Astrocyte (in vitro differentiated cells and primary cell): ENCODE results near the gene LPCAT3.

Experiments used
- CTCF ChIP-seq: IDR thresholded peaks from 2 replicates; pipeline ENCODE4 v1.5.1; 2011; ENCODE audit warnings: low read depth, mild to moderate bottlenecking, inconsistent platforms, low read length, moderate library complexity; ENCODE audit not compliant: insufficient read depth
- EZH2 ChIP-seq: IDR thresholded peaks from 2 replicates; pipeline ENCODE4 v1.6.1; 2012; ENCODE audit warnings: mild to moderate bottlenecking, low read length, inconsistent platforms; ENCODE audit not compliant: insufficient read depth

- TF ChIP-seq CTCF (no peak), EZH2 (no peak)
These were observed 22.2 kb downstream of the LPCAT3 start for GRCh38 chr12:6996040-6996441.
